LNCAP (cell line): ENCODE results near the gene TRPV4.

Experiments used
- TF ChIP-seq, protein P1 (sequence below): fragments of 450-650 bp; IDR thresholded peaks from 2 replicates; pipeline ENCODE4 v1.5.1; 2017; ENCODE audit warnings: mild to moderate bottlenecking

The TRPV4 gene

DNA sequence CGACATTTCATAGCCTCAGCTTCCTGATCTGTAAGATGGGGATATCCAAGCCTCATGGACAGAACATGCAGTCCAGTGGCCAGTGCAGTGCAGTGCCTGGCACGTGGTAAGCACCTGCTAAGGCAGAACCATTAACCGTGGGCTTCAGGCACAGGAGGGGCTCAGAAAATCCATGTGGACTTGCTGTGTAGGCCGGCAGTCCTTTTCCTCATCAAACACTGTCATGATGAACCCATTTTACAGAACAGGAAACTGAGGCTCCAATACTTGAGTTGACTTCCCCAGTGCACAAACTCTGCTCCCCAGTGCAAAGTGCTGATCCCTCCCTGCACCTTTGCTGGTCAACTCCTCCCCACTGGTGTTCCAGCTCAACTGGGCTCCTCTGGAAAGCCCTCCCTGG is 18.0 kb downstream of the TRPV4 start:
- TF ChIP-seq, protein P1, sequence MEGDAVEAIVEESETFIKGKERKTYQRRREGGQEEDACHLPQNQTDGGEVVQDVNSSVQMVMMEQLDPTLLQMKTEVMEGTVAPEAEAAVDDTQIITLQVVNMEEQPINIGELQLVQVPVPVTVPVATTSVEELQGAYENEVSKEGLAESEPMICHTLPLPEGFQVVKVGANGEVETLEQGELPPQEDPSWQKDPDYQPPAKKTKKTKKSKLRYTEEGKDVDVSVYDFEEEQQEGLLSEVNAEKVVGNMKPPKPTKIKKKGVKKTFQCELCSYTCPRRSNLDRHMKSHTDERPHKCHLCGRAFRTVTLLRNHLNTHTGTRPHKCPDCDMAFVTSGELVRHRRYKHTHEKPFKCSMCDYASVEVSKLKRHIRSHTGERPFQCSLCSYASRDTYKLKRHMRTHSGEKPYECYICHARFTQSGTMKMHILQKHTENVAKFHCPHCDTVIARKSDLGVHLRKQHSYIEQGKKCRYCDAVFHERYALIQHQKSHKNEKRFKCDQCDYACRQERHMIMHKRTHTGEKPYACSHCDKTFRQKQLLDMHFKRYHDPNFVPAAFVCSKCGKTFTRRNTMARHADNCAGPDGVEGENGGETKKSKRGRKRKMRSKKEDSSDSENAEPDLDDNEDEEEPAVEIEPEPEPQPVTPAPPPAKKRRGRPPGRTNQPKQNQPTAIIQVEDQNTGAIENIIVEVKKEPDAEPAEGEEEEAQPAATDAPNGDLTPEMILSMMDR, result no peak

DNA sequence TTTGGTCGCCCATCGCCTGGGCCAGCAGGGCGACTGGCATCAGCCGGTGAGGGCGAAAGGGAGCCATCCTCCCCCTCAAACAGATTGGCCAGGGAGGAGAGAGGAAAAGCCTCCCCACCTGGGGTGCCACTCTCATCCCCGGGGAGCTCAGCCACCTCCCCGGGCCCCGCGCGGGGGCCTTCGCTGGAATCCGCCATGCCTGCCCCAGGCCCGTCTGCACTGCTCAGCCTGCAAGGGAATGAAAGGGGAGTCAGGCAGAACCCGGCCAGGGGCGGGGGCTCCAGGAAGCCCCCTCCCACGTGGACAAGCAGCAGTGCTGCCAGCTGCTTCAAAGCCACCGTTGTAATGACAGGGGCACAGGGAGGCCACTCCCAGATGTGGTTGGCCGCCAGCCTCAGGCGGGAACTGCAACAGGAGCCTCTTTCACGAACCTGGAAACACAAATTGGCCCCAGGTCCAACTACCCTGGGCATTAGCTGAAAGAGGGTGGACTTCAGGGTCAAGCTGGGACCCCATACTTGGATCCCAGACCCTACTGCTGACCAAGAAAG is 18.5 kb downstream of the TRPV4 start:
- TF ChIP-seq, protein P1, result no peak

DNA sequence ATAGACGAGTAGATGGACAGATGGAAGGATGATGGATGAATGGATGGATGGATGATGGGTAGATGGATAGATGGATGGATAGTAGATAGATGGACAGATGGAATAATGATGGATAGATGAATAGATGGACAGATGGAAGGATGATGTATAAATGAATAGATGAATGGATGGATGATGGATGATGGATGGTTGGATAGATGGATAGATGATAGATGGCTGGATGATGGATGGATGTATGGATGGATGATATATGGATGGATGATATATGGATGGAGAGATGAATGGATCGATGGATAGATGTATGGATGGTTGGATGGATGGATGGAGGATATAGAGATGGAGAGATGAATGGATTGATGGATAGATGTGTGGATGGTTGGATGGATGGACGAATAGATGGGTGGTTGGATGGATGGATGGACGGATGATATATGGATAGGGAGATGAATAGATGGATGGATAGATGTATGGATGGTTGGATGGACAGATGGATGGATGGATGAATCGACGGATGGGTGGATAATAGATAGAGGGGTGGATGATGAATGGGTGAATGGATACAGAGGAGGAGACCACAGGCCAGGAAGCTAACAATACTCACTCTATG is 19.3 kb downstream of the TRPV4 start:
- TF ChIP-seq, protein P1, result no peak

DNA sequence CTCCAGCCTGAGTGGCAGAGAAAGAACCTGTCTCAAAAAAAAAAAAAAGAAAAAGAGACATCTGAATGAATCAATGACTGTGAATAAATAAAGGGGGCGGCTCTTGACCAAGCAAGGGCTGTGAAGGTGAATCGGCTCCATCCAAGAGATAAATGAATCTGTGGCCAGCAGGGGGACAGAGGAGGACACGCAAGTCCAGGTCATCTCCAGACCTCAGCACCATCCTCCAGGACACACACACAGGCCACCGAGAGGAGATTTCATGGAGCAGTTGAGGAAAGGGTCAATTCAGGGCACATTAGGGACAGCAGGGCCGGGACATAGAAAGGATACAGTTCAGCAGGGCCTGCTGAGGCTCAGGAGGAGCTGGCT is 21.6 kb downstream of the TRPV4 start:
- TF ChIP-seq, protein P1, result no peak

DNA sequence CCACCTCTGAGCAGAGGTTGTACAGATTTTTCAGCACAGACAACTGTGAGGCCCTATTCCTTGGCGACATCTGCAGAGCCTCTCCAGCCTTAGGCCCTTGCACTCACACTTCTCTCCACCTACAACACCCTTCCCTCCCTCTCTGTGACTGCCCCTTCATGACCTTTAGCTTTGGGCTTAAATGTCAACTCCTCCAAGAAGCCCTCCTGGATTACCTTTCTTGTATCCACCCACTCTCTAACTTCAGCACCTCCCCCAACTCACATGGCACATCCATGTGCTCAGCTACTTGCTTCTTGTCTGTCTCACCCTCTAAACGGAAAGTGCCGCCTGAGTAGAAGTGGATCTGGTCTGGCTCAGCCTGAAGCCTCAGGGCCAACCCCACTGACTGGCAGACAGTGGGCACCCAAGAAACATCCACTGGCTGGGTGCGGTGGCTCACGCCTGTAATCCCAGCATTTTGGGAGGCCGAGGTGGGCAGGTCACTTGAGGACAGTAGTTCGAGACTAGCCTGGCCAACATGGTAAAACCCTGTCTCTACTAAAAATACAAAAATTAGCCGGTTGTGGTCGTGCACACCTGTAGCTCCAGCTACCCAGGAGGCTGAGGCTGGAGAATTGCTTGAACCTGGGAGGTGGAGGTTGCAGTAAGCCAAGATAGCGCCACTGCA is 22.1 kb downstream of the TRPV4 start:
- TF ChIP-seq, protein P1, result no peak

DNA sequence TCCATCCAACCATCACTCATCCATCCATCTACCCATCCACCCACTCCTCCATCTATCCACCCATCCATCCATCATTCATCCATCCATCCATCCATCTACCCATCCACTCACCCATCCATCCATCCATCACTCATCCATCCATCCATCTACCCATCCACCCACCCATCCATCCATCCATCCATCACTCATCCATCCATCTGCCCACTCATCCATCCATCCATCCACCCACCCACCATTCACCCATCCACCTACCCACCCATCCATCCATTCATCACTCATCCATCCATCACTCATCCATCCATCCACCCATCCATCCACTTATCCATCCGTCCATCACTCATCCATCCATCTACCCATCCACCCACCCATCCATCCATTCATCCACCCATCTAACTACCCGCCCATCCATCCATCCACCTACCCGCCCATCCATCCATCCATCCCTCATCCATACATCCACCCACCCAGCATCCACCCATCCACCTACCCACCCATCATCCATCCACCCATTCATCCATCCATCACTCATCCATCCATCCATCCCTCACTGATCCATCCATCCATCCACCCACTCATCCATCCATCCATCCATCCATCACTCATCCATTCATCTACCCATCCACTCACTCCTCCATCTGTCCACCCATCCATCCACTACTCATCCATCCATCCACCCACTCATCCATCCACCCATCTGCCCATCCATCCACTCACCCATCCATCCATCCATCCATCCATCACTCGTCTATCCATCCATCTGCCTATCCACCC is 24.1 kb downstream of the TRPV4 start:
- TF ChIP-seq, protein P1, result no peak

DNA sequence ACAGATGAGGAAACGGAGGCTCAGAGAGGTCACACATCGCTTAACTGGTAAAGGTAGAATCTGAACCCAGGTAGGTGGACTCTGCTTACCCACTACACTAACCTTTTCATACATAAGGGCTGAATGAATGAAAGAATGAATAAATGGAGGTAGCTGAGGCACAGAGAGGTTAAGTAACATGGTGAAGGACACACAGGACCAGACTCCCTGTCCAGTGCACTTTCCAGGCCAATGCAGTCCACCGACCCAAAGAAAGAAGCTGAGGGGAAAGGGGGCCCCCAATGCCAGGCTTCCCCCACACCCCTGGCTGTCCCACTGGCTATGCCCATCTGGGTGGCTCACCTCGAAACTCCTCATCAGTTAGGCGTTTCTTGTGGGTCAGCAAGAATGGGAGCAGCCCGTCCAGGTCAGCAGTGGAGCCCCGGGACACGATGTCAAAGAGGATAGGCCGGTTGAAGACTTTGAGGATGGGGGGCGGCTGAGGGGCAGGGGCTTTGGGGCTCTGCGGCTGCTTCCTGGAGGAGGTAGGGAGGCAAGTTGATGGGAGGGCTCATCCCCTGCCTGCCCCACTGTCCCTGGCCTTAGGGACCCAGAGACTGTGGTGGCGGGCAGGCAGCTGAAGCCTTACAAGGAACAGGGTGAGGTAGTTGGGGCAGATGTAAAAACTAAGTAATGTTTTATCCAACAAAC is 25.1 kb downstream of the TRPV4 start:
- TF ChIP-seq, protein P1, result no peak
